ENCODE measurements around the gene XG.
"Not testable (repeated sequence)": the region's sequence is repeated elsewhere in the genome, so short reads cannot be mapped to it uniquely, and the experiment has no call there.

DNA sequence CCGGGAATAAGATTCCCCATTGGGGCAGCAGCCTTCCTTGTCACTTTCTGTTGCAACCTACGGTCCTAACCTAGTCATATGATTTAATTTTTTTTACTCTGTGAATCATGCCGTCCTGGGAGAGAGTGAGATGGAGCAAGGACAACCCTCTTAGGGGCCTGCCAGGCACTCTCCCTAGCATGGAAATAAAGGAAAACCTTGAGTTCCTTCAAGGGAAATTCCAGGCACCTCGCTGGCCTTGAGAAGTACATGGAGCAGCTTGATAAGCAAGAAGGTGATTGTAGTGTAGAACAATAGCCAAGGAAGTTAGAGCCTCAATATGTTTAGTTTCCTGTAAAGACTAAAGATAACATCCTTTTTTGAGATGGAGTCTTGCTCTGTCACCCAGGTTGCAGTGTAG, 10.8 kb downstream of the XG start:
- TF ChIP-seq CEBPB (IDR thresholded peaks at IDR 0.05; ENCODE audit: low read depth, low read length); CHD1 (IDR thresholded peaks at IDR 0.05; ENCODE audit: low read depth, low read length); RAD21 (IDR thresholded peaks at IDR 0.05; ENCODE audit: low read length): not testable (repeated sequence)
- TF ChIP-seq, protein P1, sequence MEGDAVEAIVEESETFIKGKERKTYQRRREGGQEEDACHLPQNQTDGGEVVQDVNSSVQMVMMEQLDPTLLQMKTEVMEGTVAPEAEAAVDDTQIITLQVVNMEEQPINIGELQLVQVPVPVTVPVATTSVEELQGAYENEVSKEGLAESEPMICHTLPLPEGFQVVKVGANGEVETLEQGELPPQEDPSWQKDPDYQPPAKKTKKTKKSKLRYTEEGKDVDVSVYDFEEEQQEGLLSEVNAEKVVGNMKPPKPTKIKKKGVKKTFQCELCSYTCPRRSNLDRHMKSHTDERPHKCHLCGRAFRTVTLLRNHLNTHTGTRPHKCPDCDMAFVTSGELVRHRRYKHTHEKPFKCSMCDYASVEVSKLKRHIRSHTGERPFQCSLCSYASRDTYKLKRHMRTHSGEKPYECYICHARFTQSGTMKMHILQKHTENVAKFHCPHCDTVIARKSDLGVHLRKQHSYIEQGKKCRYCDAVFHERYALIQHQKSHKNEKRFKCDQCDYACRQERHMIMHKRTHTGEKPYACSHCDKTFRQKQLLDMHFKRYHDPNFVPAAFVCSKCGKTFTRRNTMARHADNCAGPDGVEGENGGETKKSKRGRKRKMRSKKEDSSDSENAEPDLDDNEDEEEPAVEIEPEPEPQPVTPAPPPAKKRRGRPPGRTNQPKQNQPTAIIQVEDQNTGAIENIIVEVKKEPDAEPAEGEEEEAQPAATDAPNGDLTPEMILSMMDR (conservative IDR thresholded peaks at IDR 0.05; ENCODE audit: low read depth, low read length), result not testable (repeated sequence)
- TF ChIP-seq, protein P2, sequence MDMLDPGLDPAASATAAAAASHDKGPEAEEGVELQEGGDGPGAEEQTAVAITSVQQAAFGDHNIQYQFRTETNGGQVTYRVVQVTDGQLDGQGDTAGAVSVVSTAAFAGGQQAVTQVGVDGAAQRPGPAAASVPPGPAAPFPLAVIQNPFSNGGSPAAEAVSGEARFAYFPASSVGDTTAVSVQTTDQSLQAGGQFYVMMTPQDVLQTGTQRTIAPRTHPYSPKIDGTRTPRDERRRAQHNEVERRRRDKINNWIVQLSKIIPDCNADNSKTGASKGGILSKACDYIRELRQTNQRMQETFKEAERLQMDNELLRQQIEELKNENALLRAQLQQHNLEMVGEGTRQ (IDR thresholded peaks at IDR 0.05; ENCODE audit: low read depth, low read length), result not testable (repeated sequence)

Data from IMR-90 (cell line).